ENCODE results near the gene CNTN1. TPM values are rescaled to one million over a fixed set of nuclear protein-coding genes. Genes with fewer than 3 reads are reported as not detected.

CNTN1 gene
- total RNA-seq, 1 donor from 2014 or later: 543 TPM

DNA sequence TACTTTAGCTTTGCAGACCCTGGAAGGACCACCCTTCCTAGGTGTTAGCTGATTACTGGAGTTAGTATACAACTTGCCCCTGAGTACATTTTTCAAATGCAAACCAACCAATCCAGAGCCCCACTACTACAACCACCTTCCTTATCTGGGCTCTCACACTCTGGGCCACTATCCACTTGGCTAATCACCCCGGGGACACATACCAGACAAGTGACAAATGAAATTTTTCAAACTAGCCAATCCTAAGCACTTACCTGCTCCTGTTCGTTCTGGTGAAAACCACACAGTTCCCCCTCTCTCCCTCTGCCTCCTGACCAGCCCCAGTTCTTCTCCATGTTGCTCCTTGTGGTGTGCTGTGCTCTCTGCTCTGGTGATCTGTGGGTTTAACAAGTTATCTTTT, 140.4 kb downstream of the CNTN1 start:
- no peak for DNase-seq (ENCODE audit: low spot score in 2 of 2)
- no peak for FAIRE-seq

DNA sequence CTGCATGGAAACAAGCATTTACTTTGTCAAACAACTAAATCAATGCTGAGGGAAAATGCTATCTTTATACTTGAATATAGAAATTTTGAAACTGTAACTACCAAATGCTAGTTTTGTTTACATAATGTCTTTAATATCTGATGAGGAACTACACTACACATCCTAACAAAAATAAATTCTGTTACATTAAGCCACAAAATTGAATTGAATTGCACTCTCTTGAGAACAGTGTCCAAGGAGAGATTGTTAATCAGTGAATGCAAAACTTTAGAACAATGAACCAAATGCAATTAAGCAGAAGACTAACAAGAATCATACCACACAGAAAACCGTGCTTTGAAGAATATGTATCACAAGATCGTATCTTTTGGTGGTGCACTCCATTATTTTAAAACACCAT, 141.6 kb downstream of the CNTN1 start:
- no peak for FAIRE-seq
- no peak for DNase-seq (ENCODE audit: low spot score in 2 of 2)

DNA sequence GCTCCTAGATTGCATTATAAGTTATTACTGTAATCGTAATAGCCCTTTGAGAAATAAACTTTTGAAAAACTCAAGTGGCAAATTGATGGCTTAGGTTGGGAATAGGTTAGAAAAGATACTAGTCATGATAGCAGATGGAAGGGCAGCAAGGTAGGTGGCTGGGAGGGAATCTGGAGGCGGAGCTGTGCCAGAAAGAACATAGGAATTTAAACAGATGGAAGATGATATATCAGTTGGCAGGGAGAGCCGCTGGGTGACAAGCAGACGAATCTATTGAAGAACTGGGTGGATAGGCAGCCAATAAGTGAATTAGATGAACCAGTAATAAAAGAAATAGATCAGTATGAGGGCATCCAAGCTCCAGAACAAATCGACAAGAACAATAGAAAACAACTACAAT, 142.1 kb downstream of the CNTN1 start:
- no peak for DNase-seq (ENCODE audit: low spot score in 2 of 2)
- no peak for FAIRE-seq

DNA sequence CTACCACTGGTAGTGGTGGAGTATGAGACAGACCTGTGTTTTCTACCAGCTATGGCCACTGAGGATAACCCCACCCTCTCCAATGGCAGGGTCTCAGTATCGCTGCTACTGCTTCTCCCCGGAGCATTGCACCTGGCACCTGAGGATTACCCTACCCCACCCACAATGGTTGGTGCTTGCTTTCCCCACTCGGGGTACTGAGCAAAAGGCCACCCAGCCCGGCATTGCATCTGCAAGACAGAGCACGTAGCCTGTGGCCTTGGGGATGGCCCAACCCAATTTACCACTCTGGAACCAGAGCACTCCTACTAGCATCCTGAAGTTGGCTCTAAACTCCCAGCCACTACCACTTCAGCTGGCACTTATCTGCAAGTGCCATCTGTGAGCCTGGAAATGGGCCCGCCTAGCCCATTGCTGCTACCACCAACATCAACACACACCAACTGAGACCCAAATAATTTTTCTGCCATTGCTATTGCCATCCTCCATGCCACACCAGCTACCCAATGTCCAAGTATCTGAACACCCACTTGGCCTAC, 145.7 kb downstream of the CNTN1 start:
- no peak for FAIRE-seq

DNA sequence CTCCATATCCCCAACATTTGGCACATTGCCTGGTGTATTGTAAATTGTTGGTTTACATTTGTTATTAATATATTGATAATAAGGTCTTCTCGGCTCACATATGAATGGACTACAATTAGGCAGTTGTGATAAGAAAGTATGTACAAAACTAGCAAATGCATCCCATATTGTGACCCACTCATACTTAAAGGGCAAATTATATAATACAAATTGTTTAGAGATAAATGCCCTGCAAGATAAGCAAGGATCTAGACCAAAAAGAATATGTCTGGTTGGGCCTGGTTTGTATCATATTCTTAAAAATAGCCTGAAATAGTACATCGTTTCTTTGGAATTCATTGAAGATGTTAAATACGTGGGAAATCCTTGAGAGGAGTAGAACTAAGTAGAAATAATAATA, 151.3 kb downstream of the CNTN1 start:
- no peak for FAIRE-seq

More for the DNA sequence above, 145.7 kb downstream of the CNTN1 start:
- DNase-seq (ENCODE audit: low spot score in 2 of 2): no peak

DNA sequence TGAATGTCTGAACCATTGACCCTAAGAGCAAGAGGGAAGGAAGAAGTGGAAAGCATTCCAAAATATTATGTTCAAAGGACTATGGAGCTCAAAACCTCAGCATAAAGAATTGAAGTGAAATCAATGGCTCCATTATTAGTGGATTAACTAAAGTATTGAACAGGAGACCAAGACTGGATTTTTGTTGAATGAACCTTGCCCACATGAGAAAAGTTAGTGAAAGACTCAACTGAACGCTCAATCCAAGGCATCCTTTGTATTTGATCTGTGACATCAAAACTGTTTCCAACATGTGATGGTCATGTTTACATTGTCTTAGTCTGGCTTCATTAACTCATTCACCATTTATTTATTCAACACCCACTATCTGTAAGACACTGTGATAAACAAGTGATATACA, 161.0 kb downstream of the CNTN1 start:
- FAIRE-seq (no peak), DNase-seq (ENCODE audit: low spot score in 2 of 2) (no peak)

More for the DNA sequence above, 151.3 kb downstream of the CNTN1 start:
- no peak for DNase-seq (ENCODE audit: low spot score in 2 of 2)

DNA sequence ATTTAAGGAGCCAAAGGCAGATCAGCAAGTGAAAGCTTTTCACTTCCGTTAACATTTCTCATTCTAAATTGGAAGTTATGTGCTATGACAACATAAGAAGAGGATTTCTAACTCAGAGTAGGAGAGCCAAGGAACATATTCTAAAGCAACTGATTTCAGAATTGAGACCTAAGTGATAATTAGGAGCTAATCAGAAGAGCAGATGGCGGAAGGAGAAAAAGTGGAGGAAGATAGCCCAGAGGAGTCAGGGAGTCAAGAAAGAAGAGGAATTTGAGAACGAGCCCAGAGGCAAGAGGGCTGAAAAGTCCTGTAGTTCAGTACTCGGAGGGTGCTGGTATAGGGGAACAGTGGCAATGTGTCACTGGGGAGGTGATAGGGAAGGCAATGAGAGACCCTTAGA, 162.4 kb downstream of the CNTN1 start:
- DNase-seq (ENCODE audit: low spot score in 2 of 2) (no peak), FAIRE-seq (no peak)

DNA sequence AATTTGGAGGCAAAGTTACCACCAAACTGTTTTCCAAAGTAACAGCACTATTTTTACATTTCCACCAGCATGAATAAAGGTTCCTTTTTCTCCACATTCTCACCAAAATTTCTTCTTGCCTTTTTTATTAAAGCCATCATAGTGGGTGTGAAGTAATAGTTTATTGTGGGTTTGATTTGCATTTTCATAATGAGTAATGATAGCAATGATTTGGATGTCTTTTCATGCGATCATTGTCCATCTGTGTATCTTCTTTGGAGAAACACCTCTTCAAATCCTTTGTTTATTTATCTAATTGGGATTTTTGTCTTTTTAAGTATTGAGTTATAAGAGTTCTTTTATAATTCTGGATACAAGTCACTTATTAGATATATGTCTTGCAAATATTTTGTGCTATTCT, 172.7 kb downstream of the CNTN1 start:
- FAIRE-seq: no peak

DNA sequence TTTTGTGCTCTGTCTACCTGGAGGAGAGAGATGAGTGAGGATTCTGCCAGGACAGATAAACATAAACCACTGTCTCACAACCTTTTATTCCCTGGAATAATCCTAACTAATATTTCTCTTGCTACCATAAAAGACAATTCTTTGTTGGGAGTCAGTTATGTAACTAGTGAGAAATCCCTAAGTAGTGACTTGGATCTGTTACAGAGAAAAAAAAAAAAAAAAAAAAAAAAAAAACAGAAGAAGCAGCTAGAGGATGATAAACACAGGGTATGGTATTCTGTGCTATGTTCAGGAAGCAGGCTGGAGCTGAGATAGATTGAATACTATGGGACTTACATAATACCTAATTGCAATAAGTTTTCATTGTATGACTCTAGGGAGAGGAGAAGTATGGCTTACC, 178.7 kb downstream of the CNTN1 start:
- FAIRE-seq: no peak
- no peak for DNase-seq (ENCODE audit: low spot score in 2 of 2)

More for the DNA sequence above, 172.7 kb downstream of the CNTN1 start:
- no peak for DNase-seq (ENCODE audit: low spot score in 2 of 2)

DNA sequence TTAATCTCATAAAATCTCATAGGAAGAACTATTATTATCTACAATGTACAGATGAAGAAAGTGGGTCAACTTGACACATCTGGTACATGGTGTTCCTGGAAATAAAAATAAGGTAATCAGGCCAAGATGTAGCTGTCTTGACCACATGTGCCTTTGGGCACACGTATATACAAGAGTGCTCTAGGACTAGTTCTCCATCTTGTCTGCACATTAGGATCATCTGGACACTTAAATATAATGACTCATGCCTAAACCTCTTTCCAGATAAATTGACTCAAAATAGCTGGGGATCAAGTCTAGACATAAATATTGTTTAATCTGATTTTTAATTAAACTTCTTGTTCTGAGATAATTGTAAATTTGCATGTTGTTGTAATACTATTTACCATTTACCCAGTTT, 182.6 kb downstream of the CNTN1 start:
- FAIRE-seq (no peak), DNase-seq (ENCODE audit: low spot score in 2 of 2) (no peak)

DNA sequence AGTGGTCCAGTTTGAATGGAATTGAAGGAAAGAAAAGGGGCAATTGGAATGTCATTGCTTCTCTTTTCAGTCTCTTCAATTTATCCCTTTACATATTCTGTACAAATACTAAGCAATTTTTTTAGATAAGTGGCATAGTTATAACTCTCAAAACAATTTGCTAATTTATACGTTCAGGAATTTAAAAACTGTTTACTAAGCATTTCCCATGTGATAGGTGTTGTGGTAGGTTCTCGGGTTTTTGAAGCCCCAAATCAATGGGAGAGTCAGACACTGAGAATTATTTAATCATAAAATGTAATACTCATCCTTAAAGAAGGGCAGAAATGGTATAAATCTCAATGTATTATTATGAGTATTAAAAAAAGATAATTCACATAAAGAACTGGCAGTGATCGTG, 197.1 kb downstream of the CNTN1 start:
- DNase-seq (ENCODE audit: low spot score in 2 of 2) (no peak), FAIRE-seq (no peak)

DNA sequence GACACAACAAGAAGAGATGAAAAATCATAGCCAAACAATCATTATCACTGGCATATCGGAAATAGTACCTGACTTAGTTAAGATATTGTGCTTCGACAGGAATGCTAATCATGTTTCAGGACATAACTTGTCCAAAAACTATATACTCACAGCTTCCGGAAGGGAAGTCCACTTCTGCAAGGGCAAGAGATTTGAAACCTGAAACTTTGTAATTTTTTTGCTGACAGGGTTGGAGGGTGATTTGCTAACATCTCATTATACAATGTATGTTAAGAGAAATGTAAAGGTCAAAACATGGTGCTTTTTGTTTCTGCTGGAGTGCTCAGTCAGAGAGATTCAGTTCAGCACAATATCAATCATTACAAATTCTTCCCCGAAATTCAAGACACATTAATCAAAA, 200.3 kb downstream of the CNTN1 start:
- FAIRE-seq (no peak), DNase-seq (ENCODE audit: low spot score in 2 of 2) (no peak)

DNA sequence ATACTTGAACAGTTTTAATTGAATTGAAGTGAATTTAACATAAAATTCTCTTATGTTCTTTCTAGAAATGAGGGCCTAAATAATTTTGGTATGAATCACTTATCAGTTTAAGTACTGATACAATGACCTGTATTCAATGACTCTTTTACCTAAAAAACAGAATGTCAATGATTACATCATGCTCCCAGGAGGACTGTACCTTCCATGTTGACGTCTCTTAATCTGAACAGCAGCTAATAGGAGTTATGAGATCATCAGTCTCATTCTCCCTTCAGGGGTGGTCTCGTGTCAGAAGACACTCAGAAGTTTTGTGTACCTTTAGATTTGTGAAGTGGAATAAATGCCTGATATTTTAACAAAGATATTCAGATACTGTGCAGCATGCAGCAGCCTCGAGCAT, 206.3 kb downstream of the CNTN1 start:
- DNase-seq (ENCODE audit: low spot score in 2 of 2) (no peak), FAIRE-seq (no peak)

DNA sequence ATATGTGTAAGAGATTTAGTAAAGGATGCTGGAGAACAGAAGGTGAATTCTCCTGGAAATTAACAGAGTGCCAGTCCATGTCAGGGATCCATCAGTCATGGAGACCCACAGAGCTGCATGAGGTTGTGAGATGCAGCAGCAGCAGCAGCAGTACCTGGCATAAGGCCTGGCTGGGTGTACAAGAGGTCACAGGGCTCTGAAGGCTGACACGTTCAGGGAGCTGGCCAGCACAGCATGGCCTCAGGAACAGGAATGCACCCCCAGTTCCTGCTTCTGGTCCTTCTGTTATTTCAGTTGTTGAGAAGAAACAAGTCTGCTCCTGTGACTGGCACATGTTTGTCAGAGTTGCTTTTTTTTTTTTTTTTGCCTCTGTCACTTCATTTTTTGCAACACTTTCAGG, 210.8 kb downstream of the CNTN1 start:
- FAIRE-seq (no peak), DNase-seq (ENCODE audit: low spot score in 2 of 2) (no peak)

DNA sequence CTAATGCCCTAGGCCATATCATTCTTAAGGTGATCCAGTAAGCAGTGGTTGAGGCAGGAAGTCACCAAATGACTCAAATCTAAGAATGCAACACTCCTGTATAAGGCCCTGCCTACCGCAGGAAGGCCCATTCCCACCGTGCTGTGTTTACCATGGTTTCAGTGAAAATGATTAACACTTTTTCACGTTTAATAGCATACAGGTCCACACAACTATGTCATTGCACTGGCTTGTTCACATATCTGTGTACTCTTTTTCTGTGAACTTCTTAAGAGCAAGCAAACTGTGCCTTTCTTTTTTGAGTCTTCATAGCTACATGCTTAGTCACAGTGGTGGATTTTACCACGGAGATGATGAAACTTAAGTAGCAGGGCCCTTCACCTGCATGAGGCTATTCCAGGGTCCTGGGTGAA, 214.9 kb downstream of the CNTN1 start:
- no peak for DNase-seq (ENCODE audit: low spot score in 2 of 2)
- FAIRE-seq: no peak

DNA sequence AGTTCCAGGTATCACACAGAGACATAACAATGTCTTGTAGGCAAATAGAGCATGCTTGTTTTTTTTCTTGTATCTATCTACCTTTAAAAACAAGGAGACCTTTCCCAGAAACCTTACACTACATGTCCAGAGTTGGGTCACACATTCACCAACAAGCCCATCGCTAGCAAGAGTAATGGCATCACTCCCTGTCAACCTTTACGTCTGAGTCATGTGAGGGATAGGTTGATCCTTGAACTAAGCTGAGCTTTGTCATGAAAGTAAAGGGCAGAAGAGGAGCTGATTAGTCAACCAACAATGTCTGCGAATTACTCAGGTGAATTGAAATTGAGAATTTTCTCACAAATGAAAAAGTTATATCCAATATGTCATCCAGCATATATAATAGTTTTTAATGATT, 219.4 kb downstream of the CNTN1 start:
- DNase-seq (ENCODE audit: low spot score in 2 of 2) (no peak), FAIRE-seq (no peak)

DNA sequence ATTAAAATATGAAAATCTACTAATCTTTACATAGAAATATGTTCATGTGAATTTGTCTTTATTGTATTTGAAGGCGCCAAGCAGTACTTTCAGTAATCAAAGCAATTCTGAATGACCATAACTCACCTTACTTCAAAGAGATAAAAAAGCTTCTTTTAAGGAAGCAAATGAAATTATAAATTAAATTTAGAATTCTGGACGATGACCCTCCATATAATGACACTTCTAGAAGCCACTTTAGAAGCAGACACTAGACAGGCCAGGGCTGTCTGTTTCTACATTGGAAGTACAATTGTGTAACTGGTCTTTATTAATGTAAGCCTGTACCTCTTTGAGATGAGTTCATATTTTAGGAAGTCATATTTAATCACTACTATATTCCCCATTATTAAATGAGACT, 222.9 kb downstream of the CNTN1 start:
- FAIRE-seq (no peak), DNase-seq (ENCODE audit: low spot score in 2 of 2) (no peak)

DNA sequence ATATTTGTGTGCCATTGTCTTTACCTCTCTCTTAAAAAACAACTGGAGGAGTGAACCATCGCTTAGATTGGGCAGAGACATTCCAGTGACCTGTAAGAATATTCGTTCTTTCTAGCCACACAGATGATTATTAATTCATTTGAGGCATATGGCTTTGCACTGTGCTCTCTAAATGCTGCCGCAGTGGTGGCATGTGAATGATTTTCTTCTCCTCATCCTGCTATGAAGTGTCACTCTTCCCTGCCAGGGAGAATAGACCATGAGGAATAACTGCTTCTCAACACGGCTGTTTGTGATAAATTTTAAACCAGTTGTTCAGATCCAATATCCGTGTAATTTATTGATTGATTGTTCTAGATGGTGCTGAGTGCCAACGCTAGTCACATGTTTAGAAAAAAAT, 225.3 kb downstream of the CNTN1 start:
- no peak for FAIRE-seq
- no peak for DNase-seq (ENCODE audit: low spot score in 2 of 2)

DNA sequence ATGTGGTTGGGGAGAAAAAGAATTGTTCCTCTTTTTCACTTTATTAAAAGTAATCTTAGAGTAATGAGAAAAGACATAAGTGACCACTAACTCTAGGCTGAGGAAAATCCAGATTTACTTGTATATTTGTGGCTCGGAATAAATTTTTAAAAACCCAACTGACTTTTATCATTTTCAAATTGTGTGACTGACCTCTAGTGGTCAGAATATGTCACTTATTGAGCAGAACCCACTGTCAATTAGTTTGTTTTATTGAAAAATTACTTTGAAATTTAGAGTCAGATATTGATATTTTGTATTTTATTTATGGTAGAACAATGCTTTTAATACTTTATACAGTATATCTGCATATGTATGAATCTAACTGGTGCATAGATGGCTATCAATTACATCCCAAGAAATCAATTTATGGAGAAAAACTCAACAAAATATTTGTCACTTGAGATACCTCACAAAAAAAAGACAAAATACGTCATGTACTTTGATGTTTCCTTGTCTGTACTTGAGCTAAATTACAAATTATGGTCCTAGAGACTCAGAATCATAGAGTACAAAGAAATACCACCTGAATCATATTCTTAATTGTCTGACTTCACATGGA, 229.4 kb downstream of the CNTN1 start:
- DNase-seq (ENCODE audit: low spot score in 2 of 2) (no peak), FAIRE-seq (peak; percentile 98)

DNA sequence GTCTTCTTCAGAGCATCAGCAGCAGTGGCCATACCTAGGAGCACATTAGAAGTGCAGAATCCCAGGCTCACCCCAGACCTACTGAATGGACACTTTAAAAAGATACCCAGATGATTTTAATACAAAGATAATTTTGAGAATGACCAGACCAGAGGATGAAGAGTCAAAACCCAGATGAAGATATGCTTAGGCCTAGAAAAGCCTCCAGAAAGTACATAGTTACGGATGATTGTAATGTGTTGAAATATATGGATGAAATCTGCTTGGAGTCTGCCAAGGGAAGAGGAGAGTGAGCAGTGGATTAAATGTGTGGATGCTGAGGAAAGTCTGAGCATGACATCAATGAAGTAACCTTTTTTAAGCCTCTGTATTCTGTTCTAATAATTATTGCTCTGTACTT, 245.7 kb downstream of the CNTN1 start:
- DNase-seq (ENCODE audit: low spot score in 2 of 2) (no peak), FAIRE-seq (no peak)

DNA sequence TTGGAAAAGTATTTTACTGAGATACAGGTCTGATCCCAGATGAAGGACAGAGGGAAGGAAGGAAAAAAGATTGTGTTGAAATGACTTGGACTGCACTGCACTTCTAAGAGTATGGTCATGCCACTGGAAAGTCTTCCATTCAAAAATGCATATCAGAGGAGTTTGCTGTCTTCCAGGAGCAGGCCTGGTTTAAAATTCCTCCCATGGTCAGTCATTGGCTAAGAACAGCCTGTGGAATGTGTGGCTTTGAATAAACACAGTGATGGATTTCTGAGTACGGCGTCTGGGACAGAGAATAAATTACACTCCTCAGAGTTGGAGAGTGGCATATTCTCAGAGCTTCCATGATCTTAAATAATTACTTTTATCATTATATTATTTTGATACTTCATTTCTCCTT, 250.1 kb downstream of the CNTN1 start:
- DNase-seq (ENCODE audit: low spot score in 2 of 2) (no peak), FAIRE-seq (no peak)

DNA sequence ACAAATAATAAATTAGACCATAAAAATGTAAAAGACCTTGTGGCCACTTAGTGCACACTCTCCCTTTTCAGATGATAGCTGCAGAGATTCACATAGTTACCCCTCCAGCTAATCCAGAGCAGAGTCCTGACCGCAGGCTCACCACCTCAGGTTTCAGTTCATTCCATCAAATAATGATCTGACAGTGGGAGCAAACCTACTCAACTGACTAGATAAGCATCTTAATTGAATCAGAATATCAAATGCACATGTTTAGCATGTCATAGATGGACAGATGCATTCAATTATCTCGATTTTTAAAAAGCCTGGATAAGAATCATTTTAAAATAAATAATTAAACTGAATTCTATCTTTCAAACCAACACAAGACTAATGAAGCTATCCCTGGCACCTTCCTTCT, 253.5 kb downstream of the CNTN1 start:
- FAIRE-seq (no peak), DNase-seq (ENCODE audit: low spot score in 2 of 2) (no peak)

Measured in frontal cortex (tissue), 4 donors.